Measurements from ENCODE around the gene ITPRIP. TPM values are rescaled to one million over a fixed set of nuclear protein-coding genes. Genes with fewer than 3 reads are reported as not detected.

The ITPRIP gene
- total RNA-seq, 1 donor from 2014 or later: 13.8 TPM

DNA sequence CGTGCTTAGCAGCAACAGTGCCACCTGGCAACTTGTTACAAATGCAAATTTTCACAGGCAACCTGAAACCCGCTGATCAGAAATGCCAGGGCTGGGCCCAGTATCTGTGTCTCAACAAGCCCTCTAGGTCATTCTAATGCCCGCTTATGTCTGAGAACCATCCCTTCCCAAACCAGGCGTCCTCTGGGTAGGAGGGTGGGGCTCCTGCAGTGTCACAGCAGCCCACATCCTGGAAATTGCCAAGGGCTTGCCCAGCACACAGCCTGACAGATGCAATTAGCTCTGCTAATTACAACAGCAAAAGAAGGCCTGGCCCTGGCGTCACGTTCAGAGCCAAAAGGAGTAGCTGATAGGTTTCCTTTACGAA, 15.9 kb downstream of the ITPRIP start:
- no peak for DNase-seq (ENCODE audit: low read depth)
- TF ChIP-seq, protein P1, sequence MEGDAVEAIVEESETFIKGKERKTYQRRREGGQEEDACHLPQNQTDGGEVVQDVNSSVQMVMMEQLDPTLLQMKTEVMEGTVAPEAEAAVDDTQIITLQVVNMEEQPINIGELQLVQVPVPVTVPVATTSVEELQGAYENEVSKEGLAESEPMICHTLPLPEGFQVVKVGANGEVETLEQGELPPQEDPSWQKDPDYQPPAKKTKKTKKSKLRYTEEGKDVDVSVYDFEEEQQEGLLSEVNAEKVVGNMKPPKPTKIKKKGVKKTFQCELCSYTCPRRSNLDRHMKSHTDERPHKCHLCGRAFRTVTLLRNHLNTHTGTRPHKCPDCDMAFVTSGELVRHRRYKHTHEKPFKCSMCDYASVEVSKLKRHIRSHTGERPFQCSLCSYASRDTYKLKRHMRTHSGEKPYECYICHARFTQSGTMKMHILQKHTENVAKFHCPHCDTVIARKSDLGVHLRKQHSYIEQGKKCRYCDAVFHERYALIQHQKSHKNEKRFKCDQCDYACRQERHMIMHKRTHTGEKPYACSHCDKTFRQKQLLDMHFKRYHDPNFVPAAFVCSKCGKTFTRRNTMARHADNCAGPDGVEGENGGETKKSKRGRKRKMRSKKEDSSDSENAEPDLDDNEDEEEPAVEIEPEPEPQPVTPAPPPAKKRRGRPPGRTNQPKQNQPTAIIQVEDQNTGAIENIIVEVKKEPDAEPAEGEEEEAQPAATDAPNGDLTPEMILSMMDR (conservative IDR thresholded peaks at IDR 0.05; ENCODE audit: low read depth, low read length): no peak
- no peak overlapping the region for H3K4me3 ChIP-seq (ENCODE audit: low read depth, low read length)

DNA sequence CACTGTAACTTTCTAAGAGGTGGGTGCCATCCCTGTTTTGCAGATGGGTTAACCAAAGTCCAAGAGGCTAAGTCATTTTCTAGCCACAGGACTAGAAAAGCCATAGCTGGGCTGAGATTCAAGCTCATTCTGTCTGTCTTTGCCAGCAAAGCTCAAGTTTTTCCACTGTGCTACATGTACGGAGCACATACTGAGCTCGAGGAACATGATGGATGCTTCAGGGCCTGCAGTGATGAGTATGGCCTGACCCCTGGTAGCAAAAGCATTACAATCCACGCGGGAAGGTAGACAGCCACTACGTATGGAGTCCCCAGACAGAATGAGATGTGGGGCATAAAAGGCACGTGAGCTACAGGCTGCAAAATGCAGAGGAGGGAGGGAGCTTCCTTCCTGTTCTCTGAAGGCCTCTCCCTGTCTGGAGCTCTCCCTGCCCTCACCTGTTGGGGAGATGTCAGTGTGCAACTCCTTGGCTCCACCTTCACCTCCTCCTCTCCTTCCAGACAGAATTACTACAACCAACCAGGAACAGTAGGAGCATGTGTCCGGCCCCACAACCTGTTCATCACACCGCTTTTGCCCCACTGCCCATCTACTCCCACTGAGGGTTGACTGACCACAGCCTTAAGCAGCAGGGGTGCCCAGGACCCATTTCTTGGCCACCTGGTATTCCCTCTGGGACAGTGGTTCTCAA, 16.4 kb downstream of the ITPRIP start:
- TF ChIP-seq, protein P1 (conservative IDR thresholded peaks at IDR 0.05; ENCODE audit: low read depth, low read length): no peak
- H3K4me3 ChIP-seq (ENCODE audit: low read depth, low read length): no peak overlapping the region
- DNase-seq (ENCODE audit: low read depth): no peak

DNA sequence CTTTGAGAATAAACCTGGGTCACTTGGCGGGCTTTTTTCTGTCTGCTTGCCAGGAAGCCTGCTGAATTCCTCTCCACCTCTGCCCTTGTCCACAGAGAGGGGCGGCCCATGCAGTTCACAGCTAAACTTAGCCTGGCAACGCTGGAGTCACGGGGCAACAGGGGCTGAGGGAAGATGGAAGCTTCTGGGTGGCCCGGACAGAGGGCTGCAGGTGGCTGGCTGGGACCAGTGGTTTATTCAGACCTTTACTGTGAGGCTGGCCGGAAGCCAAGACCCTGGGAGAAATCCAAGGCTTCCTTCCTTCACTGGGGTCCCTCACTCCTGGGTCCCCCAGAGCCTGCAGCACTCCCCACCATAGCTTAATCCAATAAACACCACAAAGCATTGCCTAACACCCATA, 17.0 kb downstream of the ITPRIP start:
- no peak overlapping the region for H3K4me3 ChIP-seq (ENCODE audit: low read depth, low read length)
- DNase-seq (ENCODE audit: low read depth): no peak
- TF ChIP-seq, protein P1 (conservative IDR thresholded peaks at IDR 0.05; ENCODE audit: low read depth, low read length): no peak

DNA sequence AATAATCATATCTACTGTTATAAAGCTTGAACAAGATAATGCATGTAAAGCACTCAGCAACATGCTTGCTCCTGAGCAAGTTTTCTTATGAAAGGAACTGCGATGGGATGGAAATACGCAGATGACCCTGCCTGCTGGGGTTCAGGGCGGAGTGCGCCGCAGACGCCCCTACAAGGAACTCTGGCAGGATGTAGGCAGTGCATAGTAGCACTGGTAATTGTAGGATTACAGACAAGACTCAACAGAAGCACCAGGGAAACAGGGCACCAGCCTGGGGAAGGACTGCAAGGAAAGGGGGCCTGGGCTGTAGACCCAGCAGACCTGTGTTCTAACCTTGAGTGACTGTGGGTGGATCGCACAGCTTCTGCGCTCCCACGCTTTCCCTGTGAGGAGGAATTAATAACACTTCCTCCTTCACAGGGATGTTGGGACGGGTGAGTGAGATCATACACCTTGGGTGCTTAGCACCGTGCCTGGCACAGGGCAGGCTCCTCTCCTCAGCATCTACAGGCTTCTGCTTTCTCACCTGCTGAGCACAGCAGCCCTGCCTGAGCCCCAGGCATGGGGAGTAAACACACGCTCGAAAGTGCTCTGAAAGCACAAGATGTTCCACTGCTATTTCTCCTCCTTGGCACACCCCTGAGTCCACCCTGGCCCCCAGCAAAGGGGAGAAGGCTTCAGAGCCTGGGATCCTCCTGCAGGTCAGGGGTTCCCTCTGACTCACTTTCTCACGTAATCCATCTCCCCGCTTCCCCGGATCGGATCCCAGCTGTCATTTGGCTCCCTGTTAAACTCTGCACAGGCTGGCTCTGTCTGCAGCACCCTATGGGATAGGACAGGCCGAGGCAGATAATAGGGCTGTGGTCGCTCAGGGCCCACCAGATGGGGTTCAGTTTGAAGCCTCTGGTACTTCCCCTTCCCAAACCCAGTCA, 19.2 kb downstream of the ITPRIP start:
- DNase-seq (ENCODE audit: low read depth): no peak
- TF ChIP-seq, protein P1 (conservative IDR thresholded peaks at IDR 0.05; ENCODE audit: low read depth, low read length): no peak
- H3K4me3 ChIP-seq (ENCODE audit: low read depth, low read length): no peak overlapping the region

DNA sequence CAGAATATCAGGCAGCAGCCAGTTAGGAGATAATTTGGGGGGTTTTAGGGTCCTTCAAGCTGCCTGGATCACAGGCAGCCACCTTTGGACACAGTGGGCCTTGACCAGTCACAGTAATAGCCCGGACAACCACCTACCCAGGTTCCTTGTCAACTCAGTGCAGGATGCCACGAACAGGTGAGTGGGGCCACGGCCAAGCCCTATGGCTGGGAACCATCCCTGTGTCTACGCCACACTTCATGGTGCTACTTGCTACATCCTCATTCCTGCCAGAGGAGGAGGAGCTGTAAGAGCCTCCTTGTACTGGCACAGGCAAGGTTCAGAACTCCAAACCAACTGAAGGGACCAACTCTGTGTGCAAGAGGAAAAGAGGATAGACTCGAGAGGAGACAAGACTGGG, 19.9 kb downstream of the ITPRIP start:
- no peak for DNase-seq (ENCODE audit: low read depth)
- no peak overlapping the region for H3K4me3 ChIP-seq (ENCODE audit: low read depth, low read length)
- TF ChIP-seq, protein P1 (conservative IDR thresholded peaks at IDR 0.05; ENCODE audit: low read depth, low read length): no peak

DNA sequence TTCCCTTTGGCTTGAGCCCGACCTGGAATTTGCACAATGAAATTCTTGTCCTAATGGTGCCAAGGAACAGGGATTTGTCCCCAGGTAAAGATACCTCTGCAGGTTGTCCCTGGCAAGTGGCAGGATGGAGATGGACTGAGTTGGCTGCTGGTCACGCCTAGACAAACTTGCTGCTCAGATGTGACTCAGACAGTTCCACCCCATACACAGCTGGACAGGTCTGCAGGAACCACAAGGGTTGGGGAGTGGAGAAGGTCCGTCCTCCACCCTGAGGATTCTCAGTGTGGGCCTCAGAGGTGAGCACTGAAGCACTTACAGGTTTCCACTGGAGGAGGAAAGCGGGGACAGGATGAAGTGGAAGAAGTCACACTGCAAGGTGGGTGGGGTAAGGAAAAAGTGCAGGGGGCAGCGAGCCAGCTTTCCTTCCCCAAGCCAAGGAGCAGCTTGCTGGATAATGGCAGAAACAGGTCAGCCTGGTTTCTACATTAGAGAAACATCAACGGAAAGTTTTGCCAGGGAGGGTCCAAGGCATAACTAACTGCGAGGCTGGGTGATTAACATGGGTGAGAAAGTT, 20.5 kb downstream of the ITPRIP start:
- TF ChIP-seq, protein P1 (conservative IDR thresholded peaks at IDR 0.05; ENCODE audit: low read depth, low read length): no peak
- DNase-seq (ENCODE audit: low read depth): no peak
- H3K4me3 ChIP-seq (ENCODE audit: low read depth, low read length): no peak overlapping the region

All from epithelial cell of proximal tubule (primary cell).